Heart left ventricle (tissue), 16 donors: ENCODE results near the gene TBX2. TPM values are rescaled to one million over a fixed set of nuclear protein-coding genes. Genes with fewer than 3 reads are reported as not detected.

Experiments used
- ATAC-seq, 4 donors: fragments of 200-7000 bp; cut with Tn5 transposase; one replicate each; pipeline ENCODE4 v1.9.1; 2020 to 2022; ENCODE audit warnings: moderate library complexity in 4 of 4, mild to moderate bottlenecking in 3 of 4, moderate number of reproducible peaks in 1 of 4
- DNase-seq, 5 donors: peaks; one replicate each; pipeline ENCODE4 v3.0.0-alpha.2; 2020
- H3K27ac ChIP-seq, 12 donors: fragments of 200-600 bp; sonication (generic) in 4 of 12; one replicate each; pipeline versions ENCODE4 v1.5.0 to v1.8.0; 2016 to 2022; ENCODE audit warnings: mild to moderate bottlenecking in 2 of 12
- H3K27me3 ChIP-seq, 9 donors: fragments of 200-600 bp; sonication (generic) in 2 of 9; one replicate each; pipeline versions ENCODE4 v1.5.1 to v1.8.0; 2016 to 2022; ENCODE audit warnings: mild to moderate bottlenecking in 3 of 9
- H3K36me3 ChIP-seq, 9 donors: fragments of 200-600 bp; sonication (generic) in 2 of 9; one replicate each; pipeline versions ENCODE4 v1.5.0 to v1.8.0; 2018 to 2022; ENCODE audit warnings: mild to moderate bottlenecking in 2 of 9
- H3K4me1 ChIP-seq, 12 donors: fragments of 200-600 bp; sonication (generic) in 4 of 12; one replicate each; pipeline versions ENCODE4 v1.5.0 to v1.8.0; 2016 to 2022; ENCODE audit warnings: mild to moderate bottlenecking in 3 of 12
- H3K4me3 ChIP-seq, 12 donors: fragments of 200-600 bp; sonication (generic) in 4 of 12; one replicate each; pipeline versions ENCODE4 v1.5.0 to v1.8.0; 2017 to 2022; ENCODE audit warnings: mild to moderate bottlenecking in 9 of 12, moderate library complexity in 4 of 12
- H3K9me3 ChIP-seq, 12 donors: fragments of 200-600 bp; sonication (generic) in 4 of 12; one replicate each; pipeline versions ENCODE4 v1.5.0 to v1.8.0; 2016 to 2022; ENCODE audit warnings: mild to moderate bottlenecking in 1 of 12
- POLR2A ChIP-seq, 2 donors: fragments of 450-650 bp; IDR thresholded peaks; one replicate each; pipeline ENCODE4 v1.6.1; 2017; ENCODE audit warnings: antibody characterized with exemption in 2 of 2, mild to moderate bottlenecking in 2 of 2, moderate library complexity in 2 of 2
- WGBS, 4 donors: extraction: QIAGEN DNeasy Blood & Tissue Kit in 2 of 4; methylation state at CpG; one replicate each; pipeline versions ENCODE4 v1.1.5 to v1.1.7; 2013 to 2018; 5-methylcytosine and 5-hydroxymethylcytosine counted together
- intact Hi-C, 10 donors: fragments of 100-400 bp; cut with DNase I; formaldehyde crosslinking; loops; one replicate each; pipeline versions ENCODE4 v1.11.1 to v1.14.2; 2022
- polyA plus RNA-seq, 2 donors: library from polyadenylated mRNA; stranded (reverse); fragments of 200-250 nt; gene quantifications; one replicate each; pipeline ENCODE4 v1.2.3, GENCODE V29; 2013
- total RNA-seq, 9 donors: library from RNA; depleted of rRNA in 2 of 9; stranded (reverse); fragments of >200 nt in 2 of 9; fragmentation: NEBNext Ultra II Directional in 3 of 9; extraction: Animal tissue kit (Norgen Biotek cat#: 25700) in 3 of 9; gene quantifications; one replicate each; pipeline versions ENCODE4 v1.1.0 to v1.2.4, GENCODE V29; 2016 to 2023
- TF ChIP-seq, protein P1 (sequence below), 12 donors: fragments of 200-600 bp; sonication (generic) in 4 of 12; IDR thresholded peaks; one replicate each; pipeline versions ENCODE4 v1.5.0 to v1.8.0; 2018 to 2022; ENCODE audit warnings: antibody characterized with exemption in 12 of 12, mild to moderate bottlenecking in 5 of 12
- donor health status: ischemic (EF 13 %, LVEDD 7.1; RV severe dilation, severe dysfunction).
- donor health status: healthy with polysubstance abuse.
- donor health status: DM: no; HTN: yes; CAD: no.
- donor health status: DM: no; HTN: no; CAD: no.
- donor health status: ischemic (EF 25% LVEDD 6.9; RV normal size, moderate dysfunction).
- donor health status: ischemic (EF 25% LVEDD 5.7; RV mildly dilated, moderate dysfunction).
- donor health status: healthy.
- donor health status: DM: yes; HTN: yes; CAD: no.
- donor health status: ischemic (EF 35%, LVEDD 5.7; RV mildly dilated, moderate dysfunction).
- donor health status: nonischemic (EF 11% LVEDD 7.7; RV severe dilation, severe dysfunction).
- donor health status: DM: yes; HTN: yes; CAD: no.
- donor health status: PGD.
- donor health status: ischemic (EF 29% LVEDD 5.4; RV normal size, mild dysfunction).
- donor health status: nonischemic (EF 23%, LVEDD 6.1; RV moderate dilation, normal function).

Gene TBX2
- total and polyA plus RNA-seq, 11 donors, result 7.0 to 23.0 (median 13.4) TPM

DNA sequence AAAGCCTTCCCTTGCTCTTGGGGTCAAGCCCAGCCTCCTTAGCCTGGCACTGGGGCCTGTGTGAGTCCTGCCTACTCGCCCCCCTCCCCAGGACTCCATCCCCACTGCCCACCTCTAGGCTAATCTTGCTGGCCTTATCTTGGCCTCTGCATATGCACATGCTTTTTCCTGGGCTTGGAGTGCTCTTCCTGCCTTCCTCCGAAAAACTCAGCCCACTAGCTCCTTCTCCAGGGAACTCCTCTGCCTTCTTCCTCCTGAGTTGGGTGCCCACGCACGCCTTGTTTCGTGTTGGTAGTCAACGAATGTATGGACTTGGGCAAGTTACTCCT is 16.5 kb downstream of the TBX2 start:
- H3K4me3 ChIP-seq, result peak overlapping the region in 9 of 12 donors; percentile 11 to 48 (median 35)
- WGBS, 4 donors, result 69 to 85% (median 80%) methylated on average over 6 of the region's 6 CpGs
- no peaks in the 10 kb centered on the region for H3K9me3 ChIP-seq
- DNase-seq (no peak), ATAC-seq (no peak)
- peaks cover 0 to 52% (median 29%) of the 10 kb centered on the region in 12 donors for H3K4me1 ChIP-seq
- peak overlapping the region in 9 of 12 donors; percentile 11 to 68 (median 47) for H3K27ac ChIP-seq
- intact Hi-C loops, result loop anchor here in 9 of 10 donors (5.0 to 10.0 kb wide), 6 partner anchors 136 to 691 kb away; partner anchors contain the start of gene MED13 (in 5 of the 9)
- TF ChIP-seq, protein P1, sequence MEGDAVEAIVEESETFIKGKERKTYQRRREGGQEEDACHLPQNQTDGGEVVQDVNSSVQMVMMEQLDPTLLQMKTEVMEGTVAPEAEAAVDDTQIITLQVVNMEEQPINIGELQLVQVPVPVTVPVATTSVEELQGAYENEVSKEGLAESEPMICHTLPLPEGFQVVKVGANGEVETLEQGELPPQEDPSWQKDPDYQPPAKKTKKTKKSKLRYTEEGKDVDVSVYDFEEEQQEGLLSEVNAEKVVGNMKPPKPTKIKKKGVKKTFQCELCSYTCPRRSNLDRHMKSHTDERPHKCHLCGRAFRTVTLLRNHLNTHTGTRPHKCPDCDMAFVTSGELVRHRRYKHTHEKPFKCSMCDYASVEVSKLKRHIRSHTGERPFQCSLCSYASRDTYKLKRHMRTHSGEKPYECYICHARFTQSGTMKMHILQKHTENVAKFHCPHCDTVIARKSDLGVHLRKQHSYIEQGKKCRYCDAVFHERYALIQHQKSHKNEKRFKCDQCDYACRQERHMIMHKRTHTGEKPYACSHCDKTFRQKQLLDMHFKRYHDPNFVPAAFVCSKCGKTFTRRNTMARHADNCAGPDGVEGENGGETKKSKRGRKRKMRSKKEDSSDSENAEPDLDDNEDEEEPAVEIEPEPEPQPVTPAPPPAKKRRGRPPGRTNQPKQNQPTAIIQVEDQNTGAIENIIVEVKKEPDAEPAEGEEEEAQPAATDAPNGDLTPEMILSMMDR (IDR thresholded peaks at IDR 0.05), result no peak
- H3K36me3 ChIP-seq, result no peaks in the 10 kb centered on the region
- peaks cover 0 to 25% (median 11%) of the 10 kb centered on the region in 9 donors for H3K27me3 ChIP-seq

DNA sequence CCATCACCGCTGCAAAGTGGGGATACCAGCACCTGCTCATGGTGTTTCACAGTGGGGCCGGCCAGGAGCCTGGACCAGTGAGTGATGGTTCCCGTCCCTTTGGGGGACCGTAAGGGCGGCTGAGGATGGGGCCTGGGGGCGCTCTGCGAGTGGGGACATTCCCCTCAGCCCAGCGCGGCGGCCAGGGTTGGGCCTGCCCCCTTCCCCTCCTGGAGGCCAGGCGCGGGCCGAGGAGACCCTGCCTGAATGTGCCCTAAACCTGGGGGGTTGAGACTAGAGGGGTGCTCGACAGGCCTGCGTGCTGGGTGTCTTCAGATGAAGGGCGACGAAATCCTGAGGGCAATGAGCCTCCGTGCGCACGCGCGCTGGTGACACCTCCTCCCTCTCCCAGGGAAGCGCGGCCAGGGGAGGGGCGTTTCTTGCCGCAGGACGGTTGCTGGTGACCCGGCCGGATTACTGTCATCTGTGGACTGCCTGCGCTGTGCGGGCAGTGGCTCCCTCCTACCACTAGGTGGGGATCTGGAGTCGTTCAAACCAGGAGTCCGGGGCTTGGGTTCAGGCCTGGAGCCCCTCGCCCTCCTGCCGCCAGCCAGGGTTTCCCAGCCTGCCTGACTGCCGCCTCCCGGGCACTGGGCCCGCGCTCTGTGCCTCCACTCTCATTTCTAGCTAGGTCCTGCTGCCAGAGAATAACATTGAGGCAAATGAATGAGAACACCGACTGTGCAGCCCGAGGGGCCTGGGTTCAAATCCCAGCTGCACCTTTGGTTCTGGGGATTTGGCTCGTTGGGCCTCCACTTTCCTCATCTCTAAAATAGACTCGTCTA is 17.1 kb downstream of the TBX2 start:
- Histone ChIP-seq H3K27me3 (peaks cover 0 to 26% (median 9%) of the 10 kb centered on the region in 9 donors), H3K36me3 (no peaks in the 10 kb centered on the region), H3K27ac (peak overlapping the region in 9 of 12 donors; percentile 11 to 68 (median 47)), H3K9me3 (no peaks in the 10 kb centered on the region), H3K4me3 (peak overlapping the region in 10 of 12 donors; percentile 24 to 48 (median 34)), H3K4me1 (peaks cover 0 to 46% (median 27%) of the 10 kb centered on the region in 12 donors)
- TF ChIP-seq, protein P1 (IDR thresholded peaks at IDR 0.05), result peak; percentile 91 to 99 (median 95)
- peak in 1 of 2 donors; percentile 10 for TF ChIP-seq POLR2A (IDR thresholded peaks at IDR 0.05)
- intact Hi-C loops, result loop anchor here (1.0 to 10.0 kb wide), 8 partner anchors 133 to 692 kb away; partner anchors contain the start of gene MED13 (in 5 of the 10)
- WGBS, 4 donors, result 15 to 23% (median 19%) methylated on average over 23 to 43 of the region's 43 CpGs
- DNase-seq (peak; percentile 87 to 93 (median 93)), ATAC-seq (peak; percentile 65 to 83 (median 82))

DNA sequence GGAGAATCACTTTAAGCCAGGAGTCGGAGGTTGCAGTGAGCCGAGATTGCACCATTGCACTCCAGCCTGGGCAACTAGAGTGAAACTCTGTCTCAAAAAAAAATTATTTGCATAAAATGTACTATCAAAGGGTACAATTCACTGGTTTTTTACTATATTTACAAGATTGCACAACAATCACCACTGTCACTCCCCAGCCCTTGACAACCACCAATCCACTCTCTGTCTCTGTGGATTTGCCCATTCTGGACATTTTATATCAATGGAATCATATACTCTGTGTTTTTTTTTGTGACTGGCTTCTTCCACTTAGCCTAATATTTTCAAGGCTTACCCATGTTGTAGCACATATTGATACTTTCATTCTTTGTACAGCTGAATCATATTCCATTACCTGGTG is 18.8 kb downstream of the TBX2 start:
- Histone ChIP-seq H3K4me3 (no peak overlapping the region), H3K9me3 (no peaks in the 10 kb centered on the region), H3K27me3 (peaks cover 0 to 42% (median 19%) of the 10 kb centered on the region in 9 donors), H3K4me1 (peaks cover 0 to 33% (median 21%) of the 10 kb centered on the region in 12 donors), H3K36me3 (no peaks in the 10 kb centered on the region), H3K27ac (no peak overlapping the region)
- ATAC-seq (no peak), DNase-seq (no peak)
- TF ChIP-seq, protein P1 (IDR thresholded peaks at IDR 0.05), result no peak
- no peak for TF ChIP-seq POLR2A (IDR thresholded peaks at IDR 0.05)
- 89 to 97% (median 93%) methylated on average over 2 of the region's 2 CpGs for WGBS, 4 donors
- intact Hi-C loops, result loop anchor here in 9 of 10 donors (5.0 to 10.0 kb wide), 6 partner anchors 134 to 694 kb away; partner anchors contain the start of gene MED13 (in 5 of the 9)

DNA sequence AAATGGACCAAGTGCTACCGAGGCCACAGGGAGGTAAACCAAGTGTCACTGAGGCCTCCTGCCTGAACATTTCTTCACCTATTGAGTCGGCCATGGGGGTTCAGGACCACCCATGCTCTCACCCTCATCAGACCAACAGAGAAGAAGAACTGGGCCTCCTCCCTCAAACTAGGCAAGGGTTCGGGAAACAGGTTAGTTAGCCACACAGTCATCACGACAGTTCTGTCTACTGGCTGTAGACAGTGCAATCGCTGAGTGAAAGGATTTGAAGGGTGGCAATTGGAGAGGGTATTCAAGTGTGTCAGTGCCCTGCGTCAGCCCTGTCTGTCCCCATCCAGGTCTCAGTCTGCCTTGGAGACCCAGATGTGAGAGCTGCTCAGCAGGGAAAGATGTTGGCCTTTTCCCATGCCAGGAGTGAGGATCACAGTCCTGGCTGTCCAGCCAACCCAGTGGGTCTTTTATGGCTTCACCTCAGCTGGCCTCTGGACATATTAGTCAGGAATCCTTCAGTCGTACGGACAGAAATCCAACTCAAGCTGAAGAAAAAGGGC is 19.9 kb downstream of the TBX2 start:
- WGBS, 4 donors, result 79 to 81% (median 79%) methylated on average over 8 of the region's 8 CpGs
- TF ChIP-seq, protein P1 (IDR thresholded peaks at IDR 0.05), result no peak
- TF ChIP-seq POLR2A (IDR thresholded peaks at IDR 0.05), result no peak
- Histone ChIP-seq H3K4me3 (no peak overlapping the region), H3K4me1 (peaks cover 0 to 24% (median 12%) of the 10 kb centered on the region in 12 donors), H3K27me3 (peaks cover 0 to 53% (median 19%) of the 10 kb centered on the region in 9 donors), H3K36me3 (no peaks in the 10 kb centered on the region), H3K9me3 (no peaks in the 10 kb centered on the region), H3K27ac (no peak overlapping the region)
- DNase-seq (no peak), ATAC-seq (no peak)
- intact Hi-C loops, result loop anchor here in 9 of 10 donors (5.0 to 10.0 kb wide), 7 partner anchors 128 to 695 kb away; partner anchors contain the start of gene MED13 (in 5 of the 9)
